Liver (tissue), 9 donors: ENCODE results near the gene CTBS. TPM values are rescaled to one million over a fixed set of nuclear protein-coding genes. Genes with fewer than 3 reads are reported as not detected.

Experiments used
- DNase-seq: peaks from one replicate; pipeline ENCODE4 v3.0.0-alpha.2; 2017; ENCODE audit warnings: low spot score
- H3K27ac ChIP-seq, 2 donors: one replicate each; pipeline ENCODE4 v1.7.0; 2013; ENCODE audit warnings: inconsistent platforms in 2 of 2, low read length in 2 of 2, control low read depth in 1 of 2, low read depth in 1 of 2, mild to moderate bottlenecking in 1 of 2
- H3K27me3 ChIP-seq, 4 donors: one replicate each; pipeline versions ENCODE4 v1.6.1 to v1.7.0; 2013; ENCODE audit warnings: low read length in 3 of 4, inconsistent platforms in 1 of 4, mild to moderate bottlenecking in 1 of 4, moderate library complexity in 1 of 4; ENCODE audit not compliant: control insufficient read depth in 4 of 4, insufficient read depth in 4 of 4
- H3K36me3 ChIP-seq, 4 donors: one replicate each; pipeline versions ENCODE4 v1.6.1 to v1.7.0; 2013; ENCODE audit warnings: low read length in 3 of 4, mild to moderate bottlenecking in 3 of 4, low read depth in 1 of 4, moderate library complexity in 1 of 4; ENCODE audit not compliant: control insufficient read depth in 4 of 4, insufficient read depth in 3 of 4
- H3K4me1 ChIP-seq, 4 donors: one replicate each; pipeline versions ENCODE4 v1.6.1 to v1.7.0; 2013; ENCODE audit warnings: low read length in 3 of 4, mild to moderate bottlenecking in 3 of 4, moderate library complexity in 1 of 4; ENCODE audit not compliant: control insufficient read depth in 4 of 4, insufficient read depth in 4 of 4
- H3K4me3 ChIP-seq, 3 donors: one replicate each; pipeline versions ENCODE4 v1.6.1 to v1.7.0; 2013; ENCODE audit warnings: low read length in 3 of 3, control low read depth in 1 of 3, low read depth in 1 of 3, mild to moderate bottlenecking in 1 of 3
- H3K9ac ChIP-seq, 2 donors: one replicate each; pipeline ENCODE4 v1.7.0; 2013; ENCODE audit warnings: low read length in 2 of 2, mild to moderate bottlenecking in 2 of 2, moderate library complexity in 2 of 2, control low read depth in 1 of 2, low read depth in 1 of 2
- H3K9me3 ChIP-seq, 4 donors: one replicate each; pipeline versions ENCODE4 v1.6.1 to v1.7.0; 2013; ENCODE audit warnings: low read length in 3 of 4; ENCODE audit not compliant: control insufficient read depth in 4 of 4
- CTCF ChIP-seq: fragments of 150-350 bp; IDR thresholded peaks from 2 replicates; pipeline ENCODE4 v1.5.1; 2017; ENCODE audit warnings: improper control_type of control experiment, low read depth, low read length; ENCODE audit not compliant: missing input control
- FOXA1 ChIP-seq: IDR thresholded peaks from 2 replicates; pipeline ENCODE4 v1.6.1; 2016; ENCODE audit warnings: antibody characterized with exemption
- FOXA2 ChIP-seq: IDR thresholded peaks from 2 replicates; pipeline ENCODE4 v1.6.1; 2016; ENCODE audit warnings: antibody characterized with exemption
- GABPA ChIP-seq, 2 donors: IDR thresholded peaks in 1 of 2; conservative IDR thresholded peaks in 1 of 2; 2 replicates each; pipeline ENCODE4 v1.6.1; 2016; ENCODE audit warnings: antibody characterized with exemption in 2 of 2, mild to moderate bottlenecking in 1 of 2, moderate library complexity in 1 of 2
- HNF4A ChIP-seq, 2 donors: conservative IDR thresholded peaks; 2 replicates each; pipeline ENCODE4 v1.6.1; 2016; ENCODE audit warnings: antibody characterized with exemption in 2 of 2, mild to moderate bottlenecking in 2 of 2
- HNF4G ChIP-seq: IDR thresholded peaks from 2 replicates; pipeline ENCODE4 v1.6.1; 2016; ENCODE audit warnings: antibody characterized with exemption
- MAX ChIP-seq: IDR thresholded peaks from 2 replicates; pipeline ENCODE4 v1.6.1; 2016; ENCODE audit warnings: antibody characterized with exemption
- WGBS: extraction: QIAGEN DNeasy Blood & Tissue Kit; methylation state at CpG from one replicate; pipeline ENCODE4 v1.1.7; 2013; 5-methylcytosine and 5-hydroxymethylcytosine counted together
- polyA plus RNA-seq, 2 donors: library from polyadenylated mRNA; stranded (reverse) in 1 of 2; unstranded in 1 of 2; fragments of 200-250 nt in 1 of 2; fragments of >200 nt in 1 of 2; fragmentation: Nextera tagmentation in 1 of 2; extraction: Ambion mirVana in 1 of 2; gene quantifications; one replicate each; pipeline versions ENCODE4 v1.2.1 to v1.2.3, GENCODE V29; 2013 to 2015
- total RNA-seq, 2 donors: library from RNA; depleted of rRNA; stranded (reverse); fragments of >200 nt; gene quantifications; one replicate each; pipeline ENCODE4 v1.2.3, GENCODE V29; 2014
- TF ChIP-seq, protein P1 (sequence below): IDR thresholded peaks from 2 replicates; pipeline ENCODE4 v1.6.1; 2016; ENCODE audit warnings: antibody characterized with exemption, mild to moderate bottlenecking
- TF ChIP-seq, protein P2 (sequence below): IDR thresholded peaks from 2 replicates; pipeline ENCODE4 v1.6.1; 2016; ENCODE audit warnings: antibody characterized with exemption
- donor health status: healthy.
- donor health status: healthy.
- donor health status: healthy.
- donor health status: healthy.
- donor health status: healthy.

Gene CTBS
- total and polyA plus RNA-seq, 4 donors: 8.5 to 26.9 (median 19.9) TPM

GRCh38 chr1:84617349-84617748, 43.1 kb upstream of the CTBS start:
- no peaks in the 10 kb centered on the region for H3K27me3 ChIP-seq
- no peaks in the 10 kb centered on the region for H3K36me3 ChIP-seq
- H3K9me3 ChIP-seq: peaks cover 0 to 4% (median 0%) of the 10 kb centered on the region in 4 donors
- H3K9ac ChIP-seq: no peak overlapping the region
- H3K4me3 ChIP-seq: no peak overlapping the region
- 65% methylated on average over 2 of the region's 2 CpGs for WGBS
- no peak overlapping the region for H3K27ac ChIP-seq
- DNase-seq: no peak
- H3K4me1 ChIP-seq: peaks cover 0 to 9% (median 3%) of the 10 kb centered on the region in 4 donors
- TF ChIP-seq MAX: no peak
- TF ChIP-seq FOXA2: no peak
- no peak for TF ChIP-seq GABPA (IDR thresholded peaks at IDR 0.05 in 1 of 2, conservative IDR thresholded peaks at IDR 0.05 in 1 of 2)
- no peak for TF ChIP-seq HNF4A (conservative IDR thresholded peaks at IDR 0.05)
- TF ChIP-seq CTCF: no peak

GRCh38 chr1:84615790-84616189, 41.5 kb upstream of the CTBS start:
- no peak for TF ChIP-seq HNF4A (conservative IDR thresholded peaks at IDR 0.05)
- Histone ChIP-seq H3K9me3 (peaks cover 0 to 4% (median 0%) of the 10 kb centered on the region in 4 donors), H3K4me1 (peaks cover 0 to 6% (median 3%) of the 10 kb centered on the region in 4 donors), H3K36me3 (no peaks in the 10 kb centered on the region), H3K27ac (no peak overlapping the region), H3K4me3 (no peak overlapping the region), H3K27me3 (no peaks in the 10 kb centered on the region), H3K9ac (no peak overlapping the region)
- WGBS: 83% methylated on average over 1 of the region's 1 CpG
- DNase-seq: no peak

DNA sequence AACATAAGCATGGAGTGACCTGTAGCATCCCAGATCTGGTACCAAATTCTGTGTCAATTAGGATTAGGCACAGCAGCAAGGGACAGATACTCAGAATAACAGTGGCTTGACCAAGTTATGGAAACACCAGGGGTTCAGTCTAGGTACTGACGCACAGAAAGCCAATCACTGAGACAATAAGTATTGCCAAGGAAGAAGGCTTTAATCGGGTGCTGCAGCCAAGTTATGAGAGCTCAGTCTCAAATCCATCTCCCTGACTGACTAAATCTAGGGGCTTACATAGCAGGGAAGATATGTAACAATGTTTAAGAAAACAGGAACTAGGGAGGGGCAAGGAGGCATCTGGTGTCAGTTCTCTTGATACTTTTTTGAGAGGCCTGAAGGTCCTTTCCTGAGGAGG, 39.6 kb upstream of the CTBS start:
- no peak overlapping the region for H3K4me3 ChIP-seq
- H3K27me3 ChIP-seq: no peaks in the 10 kb centered on the region
- H3K4me1 ChIP-seq: no peaks in the 10 kb centered on the region
- H3K9ac ChIP-seq: no peak overlapping the region
- TF ChIP-seq, protein P1, sequence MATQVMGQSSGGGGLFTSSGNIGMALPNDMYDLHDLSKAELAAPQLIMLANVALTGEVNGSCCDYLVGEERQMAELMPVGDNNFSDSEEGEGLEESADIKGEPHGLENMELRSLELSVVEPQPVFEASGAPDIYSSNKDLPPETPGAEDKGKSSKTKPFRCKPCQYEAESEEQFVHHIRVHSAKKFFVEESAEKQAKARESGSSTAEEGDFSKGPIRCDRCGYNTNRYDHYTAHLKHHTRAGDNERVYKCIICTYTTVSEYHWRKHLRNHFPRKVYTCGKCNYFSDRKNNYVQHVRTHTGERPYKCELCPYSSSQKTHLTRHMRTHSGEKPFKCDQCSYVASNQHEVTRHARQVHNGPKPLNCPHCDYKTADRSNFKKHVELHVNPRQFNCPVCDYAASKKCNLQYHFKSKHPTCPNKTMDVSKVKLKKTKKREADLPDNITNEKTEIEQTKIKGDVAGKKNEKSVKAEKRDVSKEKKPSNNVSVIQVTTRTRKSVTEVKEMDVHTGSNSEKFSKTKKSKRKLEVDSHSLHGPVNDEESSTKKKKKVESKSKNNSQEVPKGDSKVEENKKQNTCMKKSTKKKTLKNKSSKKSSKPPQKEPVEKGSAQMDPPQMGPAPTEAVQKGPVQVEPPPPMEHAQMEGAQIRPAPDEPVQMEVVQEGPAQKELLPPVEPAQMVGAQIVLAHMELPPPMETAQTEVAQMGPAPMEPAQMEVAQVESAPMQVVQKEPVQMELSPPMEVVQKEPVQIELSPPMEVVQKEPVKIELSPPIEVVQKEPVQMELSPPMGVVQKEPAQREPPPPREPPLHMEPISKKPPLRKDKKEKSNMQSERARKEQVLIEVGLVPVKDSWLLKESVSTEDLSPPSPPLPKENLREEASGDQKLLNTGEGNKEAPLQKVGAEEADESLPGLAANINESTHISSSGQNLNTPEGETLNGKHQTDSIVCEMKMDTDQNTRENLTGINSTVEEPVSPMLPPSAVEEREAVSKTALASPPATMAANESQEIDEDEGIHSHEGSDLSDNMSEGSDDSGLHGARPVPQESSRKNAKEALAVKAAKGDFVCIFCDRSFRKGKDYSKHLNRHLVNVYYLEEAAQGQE: no peak
- H3K9me3 ChIP-seq: peaks cover 0 to 4% (median 0%) of the 10 kb centered on the region in 4 donors
- H3K36me3 ChIP-seq: no peaks in the 10 kb centered on the region
- 94% methylated on average over 2 of the region's 2 CpGs for WGBS
- no peak overlapping the region for H3K27ac ChIP-seq
- DNase-seq: no peak

DNA sequence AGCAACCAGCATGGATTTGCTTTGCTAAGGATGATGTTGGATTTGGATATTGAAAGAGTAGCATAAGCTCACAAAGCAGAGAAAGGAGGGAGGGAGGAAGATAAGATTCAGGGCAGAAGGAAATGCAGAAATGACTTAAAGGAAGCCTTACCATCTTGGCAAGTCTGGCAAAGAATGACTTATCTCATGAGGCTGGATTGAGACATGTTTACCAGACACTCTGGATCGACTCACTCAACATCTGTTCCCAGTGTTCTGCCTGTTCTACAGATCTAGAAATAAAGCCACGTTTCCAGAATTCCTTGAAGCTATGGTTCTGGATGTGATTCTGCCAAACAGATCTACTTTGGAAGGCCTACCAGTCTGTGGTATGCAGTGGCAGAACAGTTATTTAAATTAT, 38.8 kb upstream of the CTBS start:
- TF ChIP-seq MAX: no peak
- TF ChIP-seq, protein P2, sequence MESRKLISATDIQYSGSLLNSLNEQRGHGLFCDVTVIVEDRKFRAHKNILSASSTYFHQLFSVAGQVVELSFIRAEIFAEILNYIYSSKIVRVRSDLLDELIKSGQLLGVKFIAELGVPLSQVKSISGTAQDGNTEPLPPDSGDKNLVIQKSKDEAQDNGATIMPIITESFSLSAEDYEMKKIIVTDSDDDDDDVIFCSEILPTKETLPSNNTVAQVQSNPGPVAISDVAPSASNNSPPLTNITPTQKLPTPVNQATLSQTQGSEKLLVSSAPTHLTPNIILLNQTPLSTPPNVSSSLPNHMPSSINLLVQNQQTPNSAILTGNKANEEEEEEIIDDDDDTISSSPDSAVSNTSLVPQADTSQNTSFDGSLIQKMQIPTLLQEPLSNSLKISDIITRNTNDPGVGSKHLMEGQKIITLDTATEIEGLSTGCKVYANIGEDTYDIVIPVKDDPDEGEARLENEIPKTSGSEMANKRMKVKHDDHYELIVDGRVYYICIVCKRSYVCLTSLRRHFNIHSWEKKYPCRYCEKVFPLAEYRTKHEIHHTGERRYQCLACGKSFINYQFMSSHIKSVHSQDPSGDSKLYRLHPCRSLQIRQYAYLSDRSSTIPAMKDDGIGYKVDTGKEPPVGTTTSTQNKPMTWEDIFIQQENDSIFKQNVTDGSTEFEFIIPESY: no peak
- no peak for TF ChIP-seq FOXA1
- TF ChIP-seq HNF4G: no peak
- TF ChIP-seq HNF4A (conservative IDR thresholded peaks at IDR 0.05): no peak
- no peak overlapping the region for H3K9ac ChIP-seq
- no peak overlapping the region for H3K27ac ChIP-seq
- no peak for DNase-seq
- H3K4me3 ChIP-seq: no peak overlapping the region
- H3K4me1 ChIP-seq: no peaks in the 10 kb centered on the region
- H3K36me3 ChIP-seq: no peaks in the 10 kb centered on the region
- H3K9me3 ChIP-seq: peaks cover 0 to 4% (median 0%) of the 10 kb centered on the region in 4 donors
- 82% methylated on average over 2 of the region's 2 CpGs for whole genome bisulfite sequencing
- H3K27me3 ChIP-seq: no peaks in the 10 kb centered on the region
